Kasumi-1 (cell line): ENCODE results near the gene ANKRD10.
"Not testable (repeated sequence)": the region's sequence is repeated elsewhere in the genome, so short reads cannot be mapped to it uniquely, and the experiment has no call there.

Experiments
- DNase-seq, 2 experiments: peaks; one replicate each; lab custom pipeline; 2025; lab: John Stamatoyannopoulos, UW

Gene ANKRD10

GRCh38 chr13:110866491-110867170, 48.2 kb downstream of the ANKRD10 start:
- DNase-seq: no peak

- DNase-seq: no peak
Measured at GRCh38 chr13:110863685-110864084, 51.2 kb downstream of the ANKRD10 start.

GRCh38 chr13:110860983-110861382, 53.9 kb downstream of the ANKRD10 start:
- no peak for DNase-seq

GRCh38 chr13:110856942-110857835, 57.7 kb downstream of the ANKRD10 start:
- no peak for DNase-seq

GRCh38 chr13:110855363-110855762, 59.5 kb downstream of the ANKRD10 start:
- no peak for DNase-seq

- DNase-seq: no peak
Measured at GRCh38 chr13:110854866-110855265, 60.0 kb downstream of the ANKRD10 start.

GRCh38 chr13:110853235-110853721, 61.6 kb downstream of the ANKRD10 start:
- no peak for DNase-seq

- no peak for DNase-seq
Measured at GRCh38 chr13:110850840-110851239, 64.0 kb downstream of the ANKRD10 start.

- DNase-seq: no peak
Measured at GRCh38 chr13:110850006-110850405, 64.9 kb downstream of the ANKRD10 start.

- no peak for DNase-seq
Measured at GRCh38 chr13:110845520-110845919, 69.3 kb downstream of the ANKRD10 start.

GRCh38 chr13:110841846-110842245, 73.0 kb downstream of the ANKRD10 start:
- no peak for DNase-seq

GRCh38 chr13:110841406-110841805, 73.5 kb downstream of the ANKRD10 start:
- no peak for DNase-seq

- DNase-seq: no peak
Measured at GRCh38 chr13:110838867-110839538, 75.9 kb downstream of the ANKRD10 start.

- no peak for DNase-seq
Measured at GRCh38 chr13:110838116-110838515, 76.8 kb downstream of the ANKRD10 start.

GRCh38 chr13:110837397-110838061, 77.3 kb downstream of the ANKRD10 start:
- not testable (repeated sequence) for DNase-seq

GRCh38 chr13:110836605-110836903, 78.3 kb downstream of the ANKRD10 start:
- no peak for DNase-seq

- no peak for DNase-seq
Measured at GRCh38 chr13:110835721-110836604, 78.9 kb downstream of the ANKRD10 start.

- no peak for DNase-seq
Measured at GRCh38 chr13:110834572-110834971, 80.3 kb downstream of the ANKRD10 start.

GRCh38 chr13:110832531-110832930, 82.3 kb downstream of the ANKRD10 start:
- no peak for DNase-seq

GRCh38 chr13:110832205-110832479, 82.7 kb downstream of the ANKRD10 start:
- DNase-seq: no peak

GRCh38 chr13:110831437-110832204, 83.2 kb downstream of the ANKRD10 start:
- no peak for DNase-seq
